GM18498 (cell line): ENCODE data around the gene CLIC1.

ENCODE experiments used
- ATAC-seq: cut with Tn5 transposase; IDR thresholded peaks from one replicate; pipeline ENCODE4 v1.9.1; 2021; ENCODE audit warnings: mild to moderate bottlenecking, moderate library complexity; ENCODE audit not compliant: unreplicated experiment

Gene CLIC1

DNA sequence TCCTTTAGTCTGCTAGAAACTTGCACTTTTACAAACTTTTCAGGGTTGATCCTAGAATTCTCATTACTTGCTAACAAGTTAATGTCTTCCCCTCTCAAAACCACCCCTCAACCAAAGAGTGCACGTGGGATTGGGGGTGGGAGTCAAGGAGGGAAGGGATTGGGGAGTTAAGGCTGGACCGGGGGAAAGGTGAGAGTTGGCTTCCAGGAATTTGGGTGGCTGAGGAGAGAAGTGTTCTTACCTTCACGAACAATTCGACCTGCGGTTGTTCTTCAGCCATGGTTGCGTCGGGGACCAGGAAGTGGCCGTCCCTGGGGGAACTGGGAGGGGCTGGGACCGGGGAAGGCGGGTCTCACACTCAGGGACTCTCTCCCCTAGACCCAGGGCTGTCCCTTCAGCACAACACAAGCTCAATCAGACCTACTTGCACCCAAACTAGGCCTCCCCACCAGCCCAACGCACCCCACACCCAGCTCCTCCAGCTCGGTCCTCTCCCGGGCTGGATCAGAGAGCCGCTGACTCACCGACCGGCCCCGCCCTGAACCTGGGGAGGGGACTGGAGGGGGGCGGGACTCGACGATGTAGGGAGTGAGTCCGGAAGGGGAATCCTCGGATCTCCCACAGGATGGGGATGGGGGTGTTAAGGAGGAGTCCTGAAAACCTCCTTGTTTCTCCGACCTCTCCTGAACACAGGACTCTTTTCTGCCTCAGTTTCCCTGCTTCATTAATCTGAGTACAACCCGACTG lies at the start of gene CLIC1:
Gene CLIC1, minus strand, starts transcription at position 510 of the 747 bp plus-strand sequence. Its CDS starts 230 bp downstream, at position 280.
- peak; percentile 32 for ATAC-seq

DNA sequence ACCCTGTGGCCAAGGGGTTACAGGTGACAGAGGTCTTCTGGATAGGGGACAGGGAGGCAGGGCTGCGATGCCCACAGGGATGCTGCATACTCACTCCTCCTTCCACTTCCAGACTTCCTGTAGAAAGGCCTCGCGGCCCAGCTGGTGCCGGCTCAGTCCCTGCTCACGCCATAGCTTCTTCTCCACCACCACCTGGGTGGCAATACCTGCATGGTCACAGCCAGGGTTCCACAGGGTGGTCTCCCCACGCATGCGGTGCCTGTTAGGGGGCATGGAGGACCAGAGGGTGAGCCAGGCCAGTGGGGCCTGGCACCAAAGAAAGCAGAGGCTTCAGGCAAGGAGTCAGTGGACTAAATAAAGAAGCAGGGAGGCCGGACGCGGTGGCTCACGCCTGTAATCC lies 49.1 kb upstream of the CLIC1 start:
- no peak for ATAC-seq

DNA sequence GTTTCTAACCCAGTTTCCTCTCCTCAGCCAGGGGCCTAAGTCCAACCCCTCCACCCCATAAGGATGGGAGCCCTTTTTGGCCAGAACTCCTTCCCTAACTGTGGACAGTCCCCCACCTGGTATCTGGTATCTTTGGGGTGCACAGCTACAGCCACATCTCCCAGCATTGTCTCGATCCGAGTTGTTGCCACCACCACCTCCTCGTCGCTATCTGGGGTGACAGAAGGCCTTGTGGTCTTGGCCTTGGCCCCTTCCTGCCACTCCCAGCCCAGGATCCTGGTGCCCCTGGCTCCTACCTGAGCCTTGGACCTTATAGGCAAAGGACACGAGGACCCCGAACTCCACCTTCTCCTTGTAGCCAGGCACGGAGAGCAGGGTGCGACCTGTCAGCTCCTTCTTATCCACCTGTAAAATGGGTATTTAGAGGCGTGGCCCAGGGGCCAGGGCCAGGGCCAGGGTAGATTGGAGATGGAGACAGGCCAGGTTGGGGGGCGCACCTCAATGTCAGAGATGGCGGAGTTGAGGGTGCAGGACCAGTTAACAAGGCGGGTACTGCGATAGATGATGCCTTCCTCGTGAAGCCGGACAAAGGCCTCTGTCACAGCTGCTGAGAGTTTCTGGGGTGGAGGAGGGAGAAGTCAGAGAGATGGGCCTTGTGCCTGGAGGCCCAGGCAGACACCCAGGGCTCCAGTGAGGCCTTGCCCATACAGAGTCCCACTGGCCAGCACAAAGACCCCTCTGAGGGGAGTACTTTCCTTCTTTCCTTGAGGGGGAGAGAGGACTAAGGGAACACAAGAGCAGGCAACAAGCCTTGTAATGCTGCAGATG lies 48.0 kb upstream of the CLIC1 start:
- no peak for ATAC-seq

DNA sequence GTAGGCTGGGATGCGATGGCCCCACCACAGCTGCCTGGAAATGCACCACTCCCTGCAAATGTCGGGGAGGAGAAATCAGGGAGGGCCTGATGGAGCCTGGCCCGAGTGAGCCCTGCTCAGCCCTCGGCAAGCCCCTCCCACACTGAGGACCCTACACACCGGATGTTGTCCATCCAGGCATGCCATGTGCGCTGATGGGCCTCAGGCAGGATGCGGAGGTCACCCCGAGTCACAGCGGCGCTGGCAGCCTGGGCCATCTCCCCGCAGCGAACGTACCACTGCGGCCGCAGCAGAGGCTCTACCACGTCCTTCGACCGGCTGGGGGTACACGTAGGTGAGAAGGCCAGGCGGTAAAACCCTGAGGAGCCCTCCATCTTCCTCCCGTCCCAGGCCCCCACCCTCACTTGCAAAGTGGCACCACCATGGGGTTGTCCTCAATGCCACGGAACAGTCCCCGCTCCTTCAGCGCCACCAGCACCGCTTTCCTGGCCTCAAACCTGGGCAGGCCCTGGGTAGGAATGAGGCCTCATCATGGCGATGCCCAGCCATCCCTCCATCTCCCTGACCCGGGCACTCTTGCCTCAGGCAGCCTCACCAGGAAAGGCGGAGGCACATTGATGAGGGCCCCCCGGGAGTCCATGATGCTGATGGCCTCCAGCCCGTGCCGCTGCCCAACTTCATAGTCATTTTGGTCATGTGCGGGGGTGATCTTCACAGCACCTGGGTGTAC lies 46.0 kb upstream of the CLIC1 start:
- ATAC-seq, result no peak

DNA sequence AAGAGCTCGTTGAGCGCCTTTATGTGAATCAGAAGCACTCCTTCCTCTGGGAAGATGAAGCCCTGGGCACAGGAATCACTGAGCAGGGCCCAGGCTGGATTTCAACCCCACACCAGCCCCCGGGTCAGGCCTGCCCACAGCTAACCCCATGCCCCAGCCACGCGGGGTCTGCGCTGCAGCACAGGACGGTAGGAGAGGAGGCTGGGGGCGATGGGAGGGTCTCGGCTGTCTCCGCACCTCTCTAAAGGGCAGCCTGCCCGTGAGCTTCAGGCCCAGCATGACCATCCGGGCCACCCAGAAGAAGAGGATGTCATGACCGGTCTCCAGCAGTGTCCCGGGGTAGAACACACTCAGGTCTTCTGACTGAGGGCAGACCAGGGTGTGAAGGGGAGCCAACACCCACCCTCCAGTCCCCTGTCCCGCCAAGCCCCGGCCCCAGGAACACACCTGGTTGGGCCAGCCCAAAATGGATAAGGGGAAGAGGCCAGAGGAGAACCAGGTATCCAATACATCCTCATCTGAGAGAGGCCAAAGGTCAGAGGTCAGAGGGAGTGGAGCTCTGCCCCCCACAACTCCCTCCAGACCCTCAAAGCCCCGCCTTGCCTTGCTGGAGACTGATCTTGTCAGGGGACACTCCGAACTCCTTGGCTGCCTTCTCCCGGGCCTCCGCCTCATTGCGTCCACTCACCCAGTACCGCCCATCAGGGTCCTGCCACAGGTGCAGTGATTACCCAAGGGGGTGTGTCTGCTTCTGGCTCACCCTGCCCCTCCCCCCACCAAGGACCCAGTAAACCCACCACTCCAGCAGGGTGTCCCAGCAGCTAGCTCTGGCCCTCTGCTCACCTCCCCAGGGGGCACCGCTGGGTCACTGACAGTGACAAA lies 45.2 kb upstream of the CLIC1 start:
- no peak for ATAC-seq

DNA sequence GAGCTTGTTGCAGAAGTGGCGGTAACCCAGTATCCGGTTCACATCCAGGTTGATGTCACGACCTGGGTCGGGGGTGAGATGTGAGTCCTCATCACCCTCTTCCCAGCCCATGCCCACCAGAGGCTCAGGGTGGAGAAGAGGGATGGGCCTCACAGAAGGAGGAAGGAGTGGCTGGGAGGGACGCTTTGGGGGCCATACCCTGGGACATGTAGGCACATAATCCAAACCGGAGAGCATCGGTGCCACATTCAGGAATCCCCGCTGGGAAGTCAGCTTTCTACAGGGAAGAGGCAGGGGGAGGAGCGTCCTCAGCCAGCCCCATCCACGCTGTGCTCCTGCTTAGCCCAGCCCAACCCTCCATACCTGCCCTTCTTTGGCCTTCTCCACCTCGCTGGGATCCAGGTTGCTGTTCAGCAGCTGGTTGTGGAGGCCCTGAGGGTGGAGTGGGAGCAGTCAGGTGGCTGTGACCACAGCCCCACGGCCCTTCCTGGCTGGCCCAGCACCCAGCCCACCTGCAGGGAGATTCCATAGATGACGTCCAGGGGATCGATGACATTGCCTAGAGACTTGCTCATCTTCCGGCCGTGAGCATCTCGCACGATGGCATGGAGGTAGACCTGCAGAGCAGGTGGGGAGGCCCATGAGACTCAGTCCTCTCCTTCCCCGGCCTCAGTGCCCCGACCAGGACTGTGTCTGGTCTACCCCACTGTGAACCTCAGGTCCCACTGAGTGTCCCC lies 44.3 kb upstream of the CLIC1 start:
- ATAC-seq, result no peak

DNA sequence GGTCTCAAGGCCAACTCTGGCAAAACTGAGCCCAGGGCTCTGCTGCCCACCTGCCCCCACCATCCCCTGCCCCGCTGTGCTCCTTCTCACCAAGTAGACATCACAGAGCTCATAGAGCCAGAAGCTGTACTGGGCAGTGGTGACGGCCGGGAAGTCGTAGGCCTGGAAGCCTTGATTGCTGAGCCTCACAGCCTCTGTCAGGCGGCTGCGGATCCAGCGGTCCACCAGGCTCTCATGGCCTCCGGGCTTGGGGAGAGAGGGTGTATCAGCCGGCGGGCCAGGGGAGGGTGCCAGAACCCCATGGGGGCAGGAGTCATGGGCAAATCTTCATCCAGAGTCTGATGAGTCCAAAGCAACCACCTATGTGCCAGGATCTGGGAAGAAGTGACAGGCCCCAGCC lies 43.6 kb upstream of the CLIC1 start:
- ATAC-seq, result no peak

DNA sequence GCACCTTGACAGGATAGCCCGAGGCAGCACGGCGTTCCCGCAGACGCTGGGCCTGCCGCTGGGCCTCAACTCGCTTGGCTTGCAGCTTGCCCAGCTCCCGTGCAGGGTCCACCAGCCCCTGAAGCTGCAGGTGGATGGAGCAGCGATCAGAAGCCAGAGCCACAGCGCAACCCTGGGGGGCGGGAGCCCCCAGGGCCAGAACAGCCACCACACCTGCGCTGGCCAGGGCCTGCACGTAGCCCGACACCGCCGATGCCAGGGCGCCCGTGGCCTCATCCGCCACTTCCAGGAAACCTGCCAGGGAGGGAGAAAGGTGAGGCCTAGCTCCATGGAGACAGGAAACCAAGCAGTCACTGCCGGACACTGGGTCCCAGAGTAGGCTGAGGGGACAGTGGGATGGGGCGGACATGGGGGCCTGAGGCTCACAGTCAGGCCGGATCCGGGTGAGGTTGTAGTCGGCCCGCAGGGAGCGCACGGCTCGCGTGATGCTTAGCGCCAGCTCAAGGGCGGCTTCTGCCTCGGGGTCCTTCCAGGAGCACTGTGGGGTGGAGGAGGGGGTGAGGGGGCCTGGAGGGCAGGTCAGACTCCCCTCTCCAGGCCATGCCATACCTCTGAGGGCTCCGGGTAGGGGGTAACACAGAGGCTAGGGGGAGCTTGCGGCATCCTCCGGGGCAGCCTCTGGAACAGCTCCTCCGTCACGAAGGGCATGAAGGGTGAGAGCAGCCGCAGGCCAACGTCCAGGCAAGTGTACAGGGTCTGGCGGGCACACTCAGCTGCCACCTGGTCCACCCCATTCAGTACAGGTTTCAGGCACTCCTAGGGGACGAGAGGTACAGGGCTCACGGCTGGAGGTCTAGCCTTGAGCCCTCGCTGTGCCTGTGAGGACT lies 42.9 kb upstream of the CLIC1 start:
- no peak for ATAC-seq

DNA sequence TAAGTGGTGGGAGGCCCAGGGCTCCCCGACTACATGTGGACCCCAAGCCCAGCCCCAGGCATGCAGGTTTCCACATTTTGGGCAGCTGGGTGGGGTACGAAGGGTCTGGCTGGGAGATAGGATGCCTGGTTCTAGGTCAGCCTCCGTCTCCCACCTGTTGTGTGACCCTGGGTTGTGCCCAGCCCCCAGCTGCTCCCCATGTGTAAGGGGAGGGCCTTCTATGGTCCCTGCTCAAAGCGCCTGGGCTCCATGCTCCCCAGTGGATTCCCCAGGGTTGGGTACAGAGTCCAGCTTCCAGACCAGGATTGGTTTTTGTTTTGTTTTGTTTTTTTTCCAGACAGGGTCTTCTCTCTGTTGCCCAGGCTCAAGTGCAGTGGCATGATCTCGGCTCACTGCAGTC lies 41.9 kb upstream of the CLIC1 start:
- no peak for ATAC-seq

DNA sequence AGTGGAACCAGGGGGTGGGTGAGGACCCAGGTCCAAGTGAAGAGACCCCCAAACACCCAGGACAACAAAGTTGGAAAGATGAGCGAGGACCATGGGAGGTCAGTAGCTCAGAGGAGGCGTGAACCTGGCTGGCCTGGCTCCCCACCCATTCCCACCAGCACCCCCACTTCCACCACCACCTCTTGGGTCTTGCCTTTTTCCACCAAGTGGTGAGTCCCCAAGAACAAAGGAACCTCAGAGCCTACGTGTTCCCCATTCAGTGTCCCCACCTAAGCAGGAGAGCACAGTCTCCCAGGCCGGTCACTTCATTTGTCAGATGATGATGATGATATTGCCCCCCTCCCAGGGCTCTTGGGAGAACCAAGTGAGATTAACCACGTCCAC lies 41.3 kb upstream of the CLIC1 start:
- no peak for ATAC-seq

DNA sequence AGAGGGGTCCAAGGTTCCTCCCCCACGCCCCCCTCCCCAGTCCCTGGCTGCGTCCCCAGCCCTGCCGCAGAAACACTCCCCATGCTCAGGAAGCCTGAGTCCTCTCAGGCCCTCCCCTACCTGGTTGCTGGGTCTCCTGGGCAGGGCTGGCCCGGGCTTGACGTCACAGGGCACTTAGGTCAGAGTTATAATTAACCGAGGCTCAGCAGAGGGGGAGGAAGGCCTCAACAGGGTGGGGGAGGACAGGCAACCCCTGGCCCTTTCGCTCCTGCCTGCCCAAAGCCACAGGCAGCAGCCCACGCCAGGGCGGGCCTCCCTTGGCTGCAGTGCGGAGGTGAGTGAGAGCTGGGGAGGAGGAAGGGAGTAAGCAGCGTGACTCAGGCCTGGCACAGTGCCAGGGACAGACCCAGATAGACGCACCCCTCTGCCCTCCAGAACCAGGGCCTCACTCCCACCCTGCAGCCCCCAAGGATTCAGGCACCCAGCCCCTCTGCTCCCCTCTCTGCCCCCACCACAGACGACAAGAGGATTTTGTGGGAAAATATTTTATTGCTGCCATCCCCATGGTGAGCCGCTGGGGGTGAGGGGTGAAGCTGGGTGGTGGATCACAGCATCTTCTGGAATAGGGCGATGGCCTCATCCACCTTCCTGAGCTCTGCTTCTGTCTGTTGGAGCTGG lies 40.8 kb upstream of the CLIC1 start, which contains the start of gene VWA7:
Gene VWA7, minus strand, starts transcription at position 340 of the 678 bp plus-strand sequence. CDS start 549 bp downstream, outside the sequence.
- peak; percentile 73 for ATAC-seq

DNA sequence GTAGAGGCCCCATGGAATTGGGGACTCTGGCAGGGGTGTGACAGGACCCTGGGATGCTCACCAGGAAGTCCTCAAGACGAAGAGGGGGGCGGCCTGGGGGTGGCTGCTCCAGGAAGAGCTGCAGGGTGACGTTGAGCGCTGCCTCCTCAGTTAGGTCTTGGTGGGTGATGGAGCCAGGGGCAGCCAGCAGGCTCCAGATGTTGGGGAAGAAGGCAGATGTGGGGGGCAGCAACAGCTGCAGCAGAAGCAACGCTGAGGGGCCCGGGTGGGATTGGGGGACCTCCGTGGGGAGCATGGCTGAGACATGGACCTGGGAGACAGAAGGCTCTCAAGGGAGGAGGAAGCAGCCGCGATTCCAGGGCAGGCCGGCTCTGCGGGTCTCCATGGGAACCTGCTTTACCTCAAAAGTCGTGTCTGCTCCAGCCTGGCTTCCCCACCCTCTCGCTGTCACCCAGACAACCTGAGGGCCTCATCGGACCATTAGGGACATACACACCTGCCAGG lies 40.2 kb upstream of the CLIC1 start:
- peak; percentile 3 for ATAC-seq

DNA sequence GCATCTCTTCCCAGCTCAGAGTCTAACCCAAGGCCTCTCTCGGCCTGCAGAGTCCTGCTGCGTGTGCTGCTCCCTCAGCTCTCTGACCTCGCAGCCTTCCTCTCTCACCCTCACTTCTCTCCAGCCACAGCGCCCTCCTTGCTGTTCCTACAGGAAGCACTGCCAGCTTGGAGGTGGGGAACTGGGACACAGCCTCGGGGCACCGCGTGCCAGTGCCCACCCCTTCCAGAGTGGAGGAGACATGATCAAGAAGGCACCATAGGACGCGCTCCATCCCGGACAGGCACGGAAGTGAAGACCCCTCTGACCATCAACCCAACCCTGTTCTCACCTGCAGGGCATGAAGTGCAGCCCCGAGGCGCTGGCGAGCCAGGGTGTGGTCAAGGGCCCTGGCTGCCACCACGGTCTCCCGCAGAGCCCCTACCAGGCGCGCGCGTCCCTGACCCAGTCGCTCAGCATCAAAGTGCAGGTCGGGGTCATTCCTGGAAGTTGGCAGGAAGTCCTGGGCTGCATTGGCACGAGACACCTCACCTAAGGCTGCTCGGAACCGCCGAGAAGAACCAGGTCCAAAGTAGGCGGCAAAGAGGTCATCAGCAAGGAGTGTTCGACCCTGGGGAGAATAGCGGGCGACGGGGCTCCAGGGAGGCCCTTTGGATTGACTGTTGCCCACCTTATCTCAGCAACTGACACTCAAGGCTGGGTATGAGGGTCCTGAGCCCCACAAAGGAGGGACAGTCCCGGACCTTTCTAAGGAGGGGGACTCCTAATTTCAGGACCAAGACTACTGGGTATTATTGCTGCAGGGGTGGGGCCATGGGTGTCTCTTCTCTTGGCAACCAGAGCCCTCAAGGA lies 39.5 kb upstream of the CLIC1 start:
- ATAC-seq, result no peak

DNA sequence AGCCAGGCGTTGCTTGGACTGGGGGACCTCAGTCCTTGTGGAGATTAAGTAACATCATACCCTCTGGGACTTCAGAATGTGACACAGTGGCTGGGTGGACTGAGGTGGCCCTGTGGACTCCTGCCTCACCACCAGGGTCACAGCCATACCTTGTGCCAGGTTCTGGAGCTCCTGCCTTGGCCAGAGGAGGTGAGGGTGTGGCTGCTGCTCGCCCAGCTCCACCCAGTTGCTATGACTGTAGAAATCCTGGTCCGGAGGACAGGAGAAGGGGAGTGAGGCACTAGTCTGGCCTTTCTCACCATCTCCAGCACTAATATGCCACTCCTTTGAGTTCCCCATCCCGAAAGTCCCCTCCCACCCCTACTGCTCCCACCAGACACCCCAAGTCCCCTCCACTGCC lies 38.9 kb upstream of the CLIC1 start:
- ATAC-seq, result no peak

DNA sequence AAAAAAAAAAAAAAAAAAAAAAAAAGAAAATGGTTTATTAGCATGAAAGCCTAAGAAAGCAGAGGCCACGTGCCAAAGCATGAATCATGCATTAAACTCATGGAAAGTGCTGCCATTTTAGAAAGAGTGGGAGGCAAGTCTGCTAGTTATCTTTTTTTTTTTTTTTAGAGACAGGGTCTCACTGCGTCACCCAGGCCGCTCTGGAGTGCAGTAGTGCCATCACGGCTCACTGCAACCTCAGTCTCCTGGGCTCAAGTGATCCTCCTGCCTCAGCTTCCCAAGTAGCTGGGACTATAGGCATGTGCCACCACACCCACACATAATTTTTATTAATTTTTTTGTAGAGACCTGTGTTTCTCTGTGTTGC lies 35.6 kb upstream of the CLIC1 start:
- ATAC-seq, result no peak

DNA sequence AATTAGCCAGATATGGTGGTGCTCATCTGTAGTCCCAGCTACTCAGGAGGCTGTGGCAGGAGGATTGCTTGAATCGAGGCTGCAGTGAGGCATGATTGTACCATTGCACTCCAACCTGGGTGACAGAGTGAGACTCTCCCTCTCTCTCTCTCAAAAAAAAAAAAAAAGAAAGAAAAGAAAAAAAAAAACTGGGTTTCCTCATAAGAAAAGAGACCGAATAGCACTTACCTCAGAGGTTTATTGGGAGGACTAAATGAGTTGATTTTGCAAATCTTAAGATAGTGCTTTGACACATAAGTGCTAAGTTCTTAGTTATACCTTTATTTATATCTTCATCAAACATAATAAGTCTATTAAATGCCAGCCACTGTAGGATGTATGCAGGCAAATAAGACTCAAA lies 34.5 kb upstream of the CLIC1 start:
- ATAC-seq, result no peak

DNA sequence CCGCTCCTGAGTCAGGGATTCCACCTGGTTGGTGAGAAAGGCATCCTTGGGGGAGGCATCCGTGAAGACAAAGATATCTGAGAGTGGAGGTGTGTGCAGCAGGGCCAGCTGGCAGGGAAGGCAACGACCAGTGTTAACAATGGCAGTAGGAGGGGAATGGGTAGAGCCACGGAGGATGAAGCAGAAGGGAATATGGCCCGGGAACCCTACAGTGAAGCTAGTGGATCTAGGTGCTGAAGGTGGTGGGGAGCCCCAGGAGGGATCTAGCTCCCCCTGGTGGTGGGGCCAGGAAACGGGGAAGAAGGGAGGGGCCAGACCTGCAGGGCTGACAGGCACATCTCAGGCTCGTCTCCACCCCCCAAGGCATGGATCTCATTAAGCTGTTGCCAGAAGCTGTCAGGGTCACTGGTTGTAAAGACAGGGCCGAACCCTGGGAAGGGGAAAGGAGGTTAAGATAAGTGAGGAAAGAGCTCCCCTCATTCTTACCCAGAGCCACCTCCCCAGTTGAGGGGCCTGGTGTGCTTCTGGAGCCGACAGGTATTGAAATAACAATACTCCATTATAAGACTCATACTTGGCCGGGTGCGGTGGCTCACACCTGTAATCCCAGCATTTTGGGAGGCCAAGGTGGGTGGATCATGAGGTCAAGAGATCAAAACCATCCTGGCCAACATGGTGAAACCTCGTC lies 33.5 kb upstream of the CLIC1 start:
- no peak for ATAC-seq
